Activated CD8-positive, alpha-beta memory T cell treated with anti-CD3 and anti-CD28 coated beads for 48 hours (primary cell): Measurements from ENCODE around the gene RHBDL3.
"Not testable (repeated sequence)": the region's sequence is repeated elsewhere in the genome, so short reads cannot be mapped to it uniquely, and the experiment has no call there.

Experiments
- DNase-seq, 3 experiments: peaks; one replicate each; pipeline ENCODE4 v3.0.0-alpha.2; 2020; ENCODE audit warnings: low read depth in 2 of 3, low spot score in 2 of 3

The RHBDL3 gene

GRCh38 chr17:32265192-32265923 is at the start of gene RHBDL3:
Gene RHBDL3, plus strand, starts transcription at chr17:32265832. Its CDS starts 358 bp downstream, at chr17:32266190.
- DNase-seq, result no peak

GRCh38 chr17:32222621-32223020 is 43.0 kb upstream of the RHBDL3 start:
- DNase-seq, result no peak

GRCh38 chr17:32223703-32224102 is 41.9 kb upstream of the RHBDL3 start:
- no peak for DNase-seq

- DNase-seq, result no peak
These were observed 38.7 kb upstream of the RHBDL3 start for GRCh38 chr17:32226886-32227285.

GRCh38 chr17:32227910-32228309 is 37.7 kb upstream of the RHBDL3 start:
- DNase-seq, result no peak

- no peak for DNase-seq
These were observed 30.0 kb upstream of the RHBDL3 start for GRCh38 chr17:32235588-32235987.

- DNase-seq, result no peak
These were observed 26.2 kb upstream of the RHBDL3 start for GRCh38 chr17:32239456-32239855.

- DNase-seq, result no peak
These were observed 24.9 kb upstream of the RHBDL3 start for GRCh38 chr17:32240750-32241149.

GRCh38 chr17:32241640-32242039 is 24.0 kb upstream of the RHBDL3 start:
- DNase-seq, result no peak

- no peak for DNase-seq
These were observed 16.2 kb upstream of the RHBDL3 start for GRCh38 chr17:32249475-32249874.

GRCh38 chr17:32253117-32253611 is 12.5 kb upstream of the RHBDL3 start:
- peak; percentile 26 to 49 (median 43) for DNase-seq

GRCh38 chr17:32256012-32256700 is 9.5 kb upstream of the RHBDL3 start:
- no peak for DNase-seq

- no peak for DNase-seq
These were observed 9.0 kb upstream of the RHBDL3 start for GRCh38 chr17:32256701-32257019.

- DNase-seq, result no peak
These were observed 7.1 kb upstream of the RHBDL3 start for GRCh38 chr17:32258383-32259140.

GRCh38 chr17:32259586-32259985 is 6.0 kb upstream of the RHBDL3 start:
- no peak for DNase-seq

- no peak for DNase-seq
These were observed 4.3 kb upstream of the RHBDL3 start for GRCh38 chr17:32261417-32261736.

GRCh38 chr17:32261936-32262510 is 3.6 kb upstream of the RHBDL3 start:
- DNase-seq, result no peak

GRCh38 chr17:32263515-32263914 is 2.1 kb upstream of the RHBDL3 start:
- not testable (repeated sequence) for DNase-seq

GRCh38 chr17:32264140-32264799 is 1.4 kb upstream of the RHBDL3 start:
- no peak for DNase-seq

GRCh38 chr17:32264823-32265191 is 825 bp upstream of the RHBDL3 start:
- no peak for DNase-seq

- DNase-seq, result no peak
These were observed 388 bp downstream of the RHBDL3 start for GRCh38 chr17:32266051-32266388.
